Pancreas (tissue), 10 donors: ENCODE measurements around the gene ZSWIM8. TPM values are rescaled to one million over a fixed set of nuclear protein-coding genes. Genes with fewer than 3 reads are reported as not detected.
A peak's percentile ranks its signal among the peaks of the same experiment; 100 is the strongest.
"Not testable (repeated sequence)": the region's sequence is repeated elsewhere in the genome, so short reads cannot be mapped to it uniquely, and the experiment has no call there.

Source experiments
- ATAC-seq, 4 donors: fragments of 200-7000 bp; cut with Tn5 transposase; one replicate each; pipeline versions ENCODE4 v1.8.0 to v1.9.1; 2020; ENCODE audit warnings: mild to moderate bottlenecking in 4 of 4, moderate library complexity in 4 of 4
- DNase-seq, 6 donors: peaks; one replicate each; pipeline ENCODE4 v3.0.0-alpha.2; 2020
- FAIRE-seq: peaks from 2 replicates; lab custom pipeline; 2012; peaks lifted over from hg19 to GRCh38; lab: Jason Lieb, UNC
- H3K27ac ChIP-seq, 4 donors: fragments of 200-600 bp; sonication (generic); 1 replicate in 3 of 4; 2 replicates in 1 of 4; pipeline versions ENCODE4 v1.5.0 to v1.8.0; 2020
- H3K27me3 ChIP-seq, 4 donors: fragments of 200-600 bp; one replicate each; pipeline ENCODE4 v1.8.0; 2021
- H3K36me3 ChIP-seq, 3 donors: fragments of 200-600 bp; sonication (generic) in 1 of 3; one replicate each; pipeline versions ENCODE4 v1.5.0 to v1.8.0; 2020 to 2021
- H3K4me1 ChIP-seq, 3 donors: fragments of 200-600 bp; one replicate each; pipeline ENCODE4 v1.8.0; 2021
- H3K4me3 ChIP-seq, 4 donors: fragments of 200-600 bp; sonication (generic) in 2 of 4; one replicate each; pipeline versions ENCODE4 v1.5.0 to v1.8.0; 2020 to 2021
- H3K9me3 ChIP-seq, 4 donors: fragments of 200-600 bp; one replicate each; pipeline ENCODE4 v1.8.0; 2021
- CTCF ChIP-seq, 4 donors: fragments of 200-600 bp; sonication (generic) in 3 of 4; IDR thresholded peaks; one replicate each; pipeline versions ENCODE4 v1.5.0 to v1.8.0; 2021; ENCODE audit warnings: antibody characterized with exemption in 4 of 4
- WGBS, 2 donors: extraction: QIAGEN DNeasy Blood & Tissue Kit; methylation state at CpG; one replicate each; pipeline ENCODE4 v1.1.7; 2013; 5-methylcytosine and 5-hydroxymethylcytosine counted together
- intact Hi-C, 3 donors: fragments of 100-400 bp; cut with DNase I; formaldehyde crosslinking; loops; one replicate each; pipeline versions ENCODE4 v1.11.1 to v1.14.2; 2022
- polyA plus RNA-seq, 2 donors: library from polyadenylated mRNA; stranded (reverse); fragments of 200-250 nt; gene quantifications; one replicate each; pipeline ENCODE4 v1.2.3, GENCODE V29; 2013
- total RNA-seq, 6 donors: library from RNA; stranded (reverse); fragmentation: NEBNext Ultra II Directional in 4 of 6; extraction: Animal tissue kit (Norgen Biotek cat#: 25700) in 4 of 6; gene quantifications; one replicate each; pipeline versions ENCODE4 v1.2.1 to v1.2.4, GENCODE V29; 2021 to 2023
- donor health status: healthy with polysubstance abuse.
- donor health status: DM: no; HTN: no; CAD: no; lungs with moderate emphysema.
- donor health status: DM: no; HTN: no; CAD: no.
- donor health status: control.
- donor health status: control.
- donor health status: Bipolar disorder and iron deficiency.
- donor health status: DM: yes; HTN: yes; CAD: no.
- donor health status: DM: no; HTN: no; CAD: no.
- donor health status: DM: no; HTN: no; CAD: no.
- donor health status: DM: yes; HTN: yes; CAD: no.

ZSWIM8 gene
- total and polyA plus RNA-seq, 8 donors = 20.7 to 187 (median 40.1) TPM

GRCh38 chr10:73785721-73786511, 510 bp downstream of the ZSWIM8 start:
- H3K27me3 ChIP-seq = no peaks in the 10 kb centered on the region
- H3K9me3 ChIP-seq = no peaks in the 10 kb centered on the region
- FAIRE-seq (no peak), ATAC-seq (peak; percentile 20 to 31 (median 24)), DNase-seq (peak in 5 of 6 donors; percentile 53 to 71 (median 53))
- intact Hi-C loops = no loop called here
- peak overlapping the region; percentile 79 to 97 (median 96) for H3K4me3 ChIP-seq
- H3K36me3 ChIP-seq = peaks cover 2 to 19% (median 14%) of the 10 kb centered on the region in 3 donors
- WGBS, 2 donors = 0% methylated on average over 48 to 54 of the region's 54 CpGs
- peak overlapping the region; percentile 56 to 89 (median 74) for H3K27ac ChIP-seq
- TF ChIP-seq CTCF (IDR thresholded peaks at IDR 0.05) = no peak
- H3K4me1 ChIP-seq = peaks cover 18 to 26% (median 23%) of the 10 kb centered on the region in 3 donors

- ATAC-seq = no peak
- TF ChIP-seq CTCF (IDR thresholded peaks at IDR 0.05) = no peak
- H3K4me1 ChIP-seq = peaks cover 16 to 23% (median 20%) of the 10 kb centered on the region in 3 donors
- H3K4me3 ChIP-seq = peak overlapping the region; percentile 79 to 97 (median 96)
- H3K27me3 ChIP-seq = no peaks in the 10 kb centered on the region
- no peak for DNase-seq
- WGBS, 2 donors = 0% methylated on average over 2 of the region's 2 CpGs
- peak overlapping the region in 1 of 4 donors; percentile 84 for H3K27ac ChIP-seq
- FAIRE-seq = no peak
- peaks cover 5 to 24% (median 19%) of the 10 kb centered on the region in 3 donors for H3K36me3 ChIP-seq
- intact Hi-C loops = no loop called here
- no peaks in the 10 kb centered on the region for H3K9me3 ChIP-seq
Measured at GRCh38 chr10:73786512-73786885, 1.1 kb downstream of the ZSWIM8 start.

- intact Hi-C loops, H3K27me3 ChIP-seq, FAIRE-seq, DNase-seq, H3K27ac ChIP-seq, ATAC-seq, H3K9me3 ChIP-seq: not testable (repeated sequence)
- peaks cover 16 to 23% (median 20%) of the 10 kb centered on the region in 3 donors for H3K4me1 ChIP-seq
- peak overlapping the region in 2 of 4 donors; percentile 95 to 96 for H3K4me3 ChIP-seq
- peaks cover 10 to 32% (median 27%) of the 10 kb centered on the region in 3 donors for H3K36me3 ChIP-seq
- WGBS, 2 donors = 78 to 83% methylated on average over 21 of the region's 21 CpGs
Measured at GRCh38 chr10:73787031-73787800, 1.8 kb downstream of the ZSWIM8 start.

- Histone ChIP-seq H3K4me1 (peaks cover 9 to 20% (median 14%) of the 10 kb centered on the region in 3 donors), H3K4me3 (no peak overlapping the region), H3K36me3 (peaks cover 10 to 49% (median 36%) of the 10 kb centered on the region in 3 donors), H3K27ac (no peak overlapping the region), H3K27me3 (no peaks in the 10 kb centered on the region), H3K9me3 (no peaks in the 10 kb centered on the region)
- FAIRE-seq = no peak
- intact Hi-C loops = no loop called here
- TF ChIP-seq CTCF (IDR thresholded peaks at IDR 0.05) = no peak
- WGBS, 2 donors = 84 to 87% methylated on average over 17 of the region's 17 CpGs
- DNase-seq = no peak
- ATAC-seq = no peak
Measured at GRCh38 chr10:73788864-73789658, 3.7 kb downstream of the ZSWIM8 start.

- 87% methylated on average over 10 of the region's 10 CpGs for WGBS, 2 donors
- Histone ChIP-seq H3K27me3 (no peaks in the 10 kb centered on the region), H3K4me3 (no peak overlapping the region), H3K36me3 (peaks cover 10 to 55% (median 36%) of the 10 kb centered on the region in 3 donors), H3K9me3 (no peaks in the 10 kb centered on the region), H3K4me1 (peaks cover 9 to 20% (median 14%) of the 10 kb centered on the region in 3 donors), H3K27ac (no peak overlapping the region)
- FAIRE-seq (no peak), DNase-seq (no peak), ATAC-seq (no peak)
- no peak for TF ChIP-seq CTCF (IDR thresholded peaks at IDR 0.05)
- intact Hi-C loops = no loop called here
Measured at GRCh38 chr10:73789659-73790055, 4.3 kb downstream of the ZSWIM8 start.
